DND-41 (cell line): ENCODE measurements around the gene PFDN1.

ENCODE experiments used
- ATAC-seq: fragments of 200-7000 bp; cut with Tn5 transposase; 3 replicates; pipeline ENCODE4 v1.9.1; 2021; ENCODE audit warnings: low read depth; ENCODE audit not compliant: insufficient read depth
- DNase-seq: peaks from one replicate; pipeline ENCODE4 v3.0.0-alpha.2; 2020
- H2AFZ ChIP-seq: 2 replicates; pipeline ENCODE4 v1.6.0; 2012; ENCODE audit warnings: low read depth, low read length
- H3K27ac ChIP-seq: 2 replicates; pipeline ENCODE4 v1.5.1; 2012; ENCODE audit warnings: low read length, inconsistent platforms
- H3K27me3 ChIP-seq: fragments of 200-600 bp; sonication (generic); 2 replicates; pipeline ENCODE4 v1.6.0; 2012; ENCODE audit warnings: low read length, mild to moderate bottlenecking, inconsistent platforms; ENCODE audit not compliant: insufficient read depth, poor library complexity
- H3K36me3 ChIP-seq: 2 replicates; pipeline ENCODE4 v1.5.1; 2012; ENCODE audit warnings: low read length, inconsistent platforms; ENCODE audit not compliant: insufficient read depth
- H3K4me1 ChIP-seq: 2 replicates; pipeline ENCODE4 v1.5.1; 2012; ENCODE audit warnings: mild to moderate bottlenecking, low read length; ENCODE audit not compliant: insufficient read depth
- H3K4me2 ChIP-seq: 2 replicates; pipeline ENCODE4 v1.6.0; 2012; ENCODE audit warnings: mild to moderate bottlenecking, moderate library complexity, low read length, inconsistent platforms; ENCODE audit not compliant: insufficient read depth
- H3K4me3 ChIP-seq, 2 experiments: fragments of 200-600 bp in 1 of 2; shearing (Covaris generic) in 1 of 2; 2 replicates each; pipeline ENCODE4 v1.5.1; 2012 to 2016; ENCODE audit warnings: inconsistent platforms in 2 of 2, low read length in 2 of 2, mild to moderate bottlenecking in 2 of 2, low read depth in 1 of 2, moderate library complexity in 1 of 2
- H3K79me2 ChIP-seq: 2 replicates; pipeline ENCODE4 v1.6.0; 2012; ENCODE audit warnings: low read length, inconsistent platforms; ENCODE audit not compliant: insufficient read depth
- H3K9ac ChIP-seq: 2 replicates; pipeline ENCODE4 v1.6.0; 2012; ENCODE audit warnings: low read depth, mild to moderate bottlenecking, inconsistent platforms, low read length, moderate library complexity
- H3K9me3 ChIP-seq: 2 replicates; pipeline ENCODE4 v1.5.1; 2012; ENCODE audit warnings: low read length, moderate library complexity, mild to moderate bottlenecking, inconsistent platforms; ENCODE audit not compliant: insufficient read depth, severe bottlenecking
- H4K20me1 ChIP-seq: 2 replicates; pipeline ENCODE4 v1.6.0; 2012; ENCODE audit warnings: low read length; ENCODE audit not compliant: insufficient read depth
- CTCF ChIP-seq: IDR thresholded peaks from 2 replicates; pipeline ENCODE4 v1.5.1; 2012; ENCODE audit warnings: borderline replicate concordance, low read length, moderate library complexity, mild to moderate bottlenecking; ENCODE audit not compliant: poor library complexity, severe bottlenecking; ENCODE audit errors: extremely low read depth
- EZH2 ChIP-seq: IDR thresholded peaks from 3 replicates; pipeline ENCODE4 v1.6.1; 2012; ENCODE audit warnings: borderline replicate concordance, low read depth, mild to moderate bottlenecking, moderate library complexity, low read length, inconsistent platforms; ENCODE audit not compliant: severe bottlenecking

The PFDN1 gene

GRCh38 chr5:140244525-140245025 lies 58.3 kb downstream of the PFDN1 start:
- Histone ChIP-seq H3K27me3 (no peaks in the 10 kb centered on the region), H3K4me2 (no peak overlapping the region), H3K27ac (no peak overlapping the region), H3K4me3 (no peak overlapping the region), H3K79me2 (peaks cover 8% of the 10 kb centered on the region), H3K9me3 (no peaks in the 10 kb centered on the region), H2AFZ (no peak overlapping the region), H3K36me3 (peaks cover 39% of the 10 kb centered on the region), H3K4me1 (no peaks in the 10 kb centered on the region), H3K9ac (no peak overlapping the region), H4K20me1 (peaks cover 32% of the 10 kb centered on the region)
- DNase-seq (peak; percentile 73), ATAC-seq (peak; percentile 58; the same call in 2 of the 3 replicates)
- TF ChIP-seq CTCF (peak; percentile 78), EZH2 (no peak)

- Histone ChIP-seq H3K79me2 (peaks cover 4% of the 10 kb centered on the region; the same call in 1 of the 2 replicates), H3K27me3 (no peaks in the 10 kb centered on the region)
Observed at GRCh38 chr5:140243706-140244250, 59.1 kb downstream of the PFDN1 start.

GRCh38 chr5:140242890-140243585 lies 59.9 kb downstream of the PFDN1 start:
- Histone ChIP-seq H4K20me1 (peaks cover 32% of the 10 kb centered on the region), H3K4me1 (no peaks in the 10 kb centered on the region), H3K9ac (no peak overlapping the region), H3K36me3 (peaks cover 36% of the 10 kb centered on the region), H3K9me3 (no peaks in the 10 kb centered on the region), H3K4me2 (no peak overlapping the region), H3K4me3 (no peak overlapping the region), H3K79me2 (no peaks in the 10 kb centered on the region; the same call in 1 of the 2 replicates), H2AFZ (no peak overlapping the region), H3K27ac (no peak overlapping the region), H3K27me3 (no peaks in the 10 kb centered on the region)
- DNase-seq (no peak), ATAC-seq (no peak)
- TF ChIP-seq EZH2 (no peak), CTCF (no peak)

More at GRCh38 chr5:140243706-140244250, 59.1 kb downstream of the PFDN1 start:
- Histone ChIP-seq H3K27ac (no peak overlapping the region), H3K9ac (no peak overlapping the region), H3K4me2 (no peak overlapping the region), H3K4me3 (no peak overlapping the region), H3K36me3 (peaks cover 36% of the 10 kb centered on the region), H3K4me1 (no peaks in the 10 kb centered on the region), H3K9me3 (no peaks in the 10 kb centered on the region), H4K20me1 (peaks cover 36% of the 10 kb centered on the region), H2AFZ (no peak overlapping the region)
- ATAC-seq (no peak), DNase-seq (no peak)
- TF ChIP-seq EZH2 (no peak), CTCF (no peak)
